RWPE1 (cell line): ENCODE measurements around the gene RPUSD3.

ENCODE experiments used
- CTCF ChIA-PET: fragments of 350-600 bp; sonication (Branson Sonifier 250); formaldehyde crosslinking; extraction: SDS; loops from one replicate; lab custom pipeline; 2021; lab: Yijun Ruan, JAX
- POLR2A ChIA-PET: fragments of 400-600 bp; formaldehyde crosslinking; extraction: SDS; loops from one replicate; lab custom pipeline; 2020; ENCODE audit warnings: antibody characterized with exemption; ENCODE audit not compliant: low non-redundant PET; lab: Yijun Ruan, JAX
- DNase-seq: peaks from one replicate; pipeline ENCODE4 v3.0.0; 2012; ENCODE audit warnings: low spot score
- H3K27ac ChIP-seq: fragments of 450-650 bp; 2 replicates; pipeline ENCODE4 v1.5.1; 2017
- CTCF ChIP-seq: fragments of 450-650 bp; conservative IDR thresholded peaks from 2 replicates; pipeline ENCODE4 v1.5.1; 2017; ENCODE audit warnings: low read depth, mild to moderate bottlenecking

Gene RPUSD3, protein sequence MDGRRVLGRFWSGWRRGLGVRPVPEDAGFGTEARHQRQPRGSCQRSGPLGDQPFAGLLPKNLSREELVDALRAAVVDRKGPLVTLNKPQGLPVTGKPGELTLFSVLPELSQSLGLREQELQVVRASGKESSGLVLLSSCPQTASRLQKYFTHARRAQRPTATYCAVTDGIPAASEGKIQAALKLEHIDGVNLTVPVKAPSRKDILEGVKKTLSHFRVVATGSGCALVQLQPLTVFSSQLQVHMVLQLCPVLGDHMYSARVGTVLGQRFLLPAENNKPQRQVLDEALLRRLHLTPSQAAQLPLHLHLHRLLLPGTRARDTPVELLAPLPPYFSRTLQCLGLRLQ

GRCh38 chr3:9843715-9844438, at the start of gene RPUSD3:
TSS of gene RPUSD3 (minus strand) at chr3:9844008. CDS start at chr3:9843990, 18 bp downstream.
- no peak for TF ChIP-seq CTCF
- H3K27ac ChIP-seq = peak within 1 kb of the TSS; percentile 90
- ChIA-PET POLR2A (no interaction called here), CTCF (interaction anchor here (1.2 kb wide), 1 partner anchor 102 kb away, joined by 5 read pairs; no protein-coding TSS in a partner anchor)
- peak; percentile 100 for DNase-seq

GRCh38 chr3:9891072-9891622, 47.3 kb upstream of the RPUSD3 start:
- CTCF ChIA-PET = no interaction called here
- no peak for DNase-seq
- H3K27ac ChIP-seq = peak overlapping the region; percentile 86
- POLR2A ChIA-PET = no interaction called here
- no peak for TF ChIP-seq CTCF

GRCh38 chr3:9890249-9891071, 46.7 kb upstream of the RPUSD3 start, which contains the start of gene JAGN1:
TSS of gene JAGN1 (plus strand) at chr3:9890610. CDS start at chr3:9890723, 113 bp downstream.
- ChIA-PET POLR2A (no interaction called here), CTCF (interaction anchor here (0.6 kb wide), 1 partner anchor 43 kb away, joined by 3 read pairs; the partner anchor contains the start of gene CRELD1)
- DNase-seq = peak; percentile 84
- H3K27ac ChIP-seq = peak within 1 kb of the TSS; percentile 86
- no peak for TF ChIP-seq CTCF

DNA sequence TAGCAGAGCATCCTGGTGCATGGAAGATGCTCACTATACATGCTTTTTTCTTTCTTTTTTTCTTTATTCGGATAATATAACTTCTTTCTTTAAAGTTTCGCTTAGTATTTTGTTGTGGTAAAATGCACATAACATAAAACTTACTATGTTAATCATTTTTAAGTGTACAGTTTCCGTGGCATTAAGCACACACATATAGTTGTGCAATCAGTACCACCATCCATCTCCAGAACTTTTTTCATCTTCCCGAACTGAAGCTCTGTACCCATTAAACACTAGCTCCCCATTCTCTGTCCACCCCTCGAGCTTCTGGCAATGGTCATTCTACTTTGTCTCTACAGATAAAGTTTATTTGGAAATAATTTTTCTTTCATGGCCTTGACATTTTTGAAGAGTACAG, 45.6 kb upstream of the RPUSD3 start:
- peak overlapping the region; percentile 48; the same call in 1 of the 2 replicates for H3K27ac ChIP-seq
- TF ChIP-seq CTCF = no peak
- CTCF ChIA-PET = no interaction called here
- POLR2A ChIA-PET = no interaction called here
- DNase-seq = no peak

DNA sequence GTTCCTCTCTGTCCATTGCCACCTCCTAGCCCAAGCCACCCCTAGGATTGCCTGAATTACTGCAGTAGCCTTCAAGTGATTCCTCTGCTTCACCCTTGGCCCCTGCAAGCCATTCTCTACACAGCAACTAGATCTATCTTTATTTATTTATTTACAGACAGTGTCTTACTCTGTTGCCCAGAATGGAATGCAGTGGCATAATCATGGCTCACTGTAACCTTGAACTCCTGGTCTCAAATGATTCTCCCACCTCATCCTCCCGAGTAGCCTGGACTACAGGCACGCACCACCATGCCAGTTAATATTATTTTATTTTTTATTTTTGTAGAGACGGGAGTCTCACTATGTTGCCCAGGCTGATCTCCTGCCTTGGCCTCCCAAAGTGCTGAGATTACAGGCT, 44.7 kb upstream of the RPUSD3 start:
- peak overlapping the region; percentile 27; the same call in 1 of the 2 replicates for H3K27ac ChIP-seq
- POLR2A ChIA-PET = no interaction called here
- DNase-seq = no peak
- CTCF ChIA-PET = no interaction called here
- no peak for TF ChIP-seq CTCF
